Glomerular visceral epithelial cell (primary cell): Measurements from ENCODE around the gene OR56B4.
"Not testable (repeated sequence)": the region's sequence is repeated elsewhere in the genome, so short reads cannot be mapped to it uniquely, and the experiment has no call there.

Source experiments
- DNase-seq: peaks from one replicate; pipeline ENCODE4 v3.0.0-alpha.2; 2016; ENCODE audit errors: extremely low spot score

The OR56B4 gene, protein sequence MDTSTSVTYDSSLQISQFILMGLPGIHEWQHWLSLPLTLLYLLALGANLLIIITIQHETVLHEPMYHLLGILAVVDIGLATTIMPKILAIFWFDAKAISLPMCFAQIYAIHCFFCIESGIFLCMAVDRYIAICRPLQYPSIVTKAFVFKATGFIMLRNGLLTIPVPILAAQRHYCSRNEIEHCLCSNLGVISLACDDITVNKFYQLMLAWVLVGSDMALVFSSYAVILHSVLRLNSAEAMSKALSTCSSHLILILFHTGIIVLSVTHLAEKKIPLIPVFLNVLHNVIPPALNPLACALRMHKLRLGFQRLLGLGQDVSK

DNA sequence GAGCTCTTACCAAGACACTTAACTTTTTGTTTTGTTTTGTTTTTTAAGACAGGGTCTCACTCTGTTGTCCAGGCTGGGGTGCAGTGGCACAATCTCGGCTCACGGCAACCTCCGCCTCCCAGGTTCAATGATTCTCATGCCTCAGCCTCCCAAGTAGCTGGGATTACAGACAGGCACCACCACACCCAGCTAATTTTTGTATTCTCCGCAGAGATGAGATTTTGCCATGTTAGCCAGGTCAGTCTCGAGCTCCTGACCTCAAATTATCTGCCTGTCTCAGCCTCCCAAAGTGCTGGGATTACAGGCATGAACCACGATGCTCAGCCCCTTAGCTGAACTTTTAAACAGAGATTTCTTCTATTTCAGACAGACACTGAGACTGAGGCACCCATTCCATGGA is at the start of gene OR56B4:
Gene OR56B4, plus strand, starts transcription at position 301 of the 400 bp plus-strand sequence. Its CDS starts 95 bp downstream, at position 396.
- not testable (repeated sequence) for DNase-seq

DNA sequence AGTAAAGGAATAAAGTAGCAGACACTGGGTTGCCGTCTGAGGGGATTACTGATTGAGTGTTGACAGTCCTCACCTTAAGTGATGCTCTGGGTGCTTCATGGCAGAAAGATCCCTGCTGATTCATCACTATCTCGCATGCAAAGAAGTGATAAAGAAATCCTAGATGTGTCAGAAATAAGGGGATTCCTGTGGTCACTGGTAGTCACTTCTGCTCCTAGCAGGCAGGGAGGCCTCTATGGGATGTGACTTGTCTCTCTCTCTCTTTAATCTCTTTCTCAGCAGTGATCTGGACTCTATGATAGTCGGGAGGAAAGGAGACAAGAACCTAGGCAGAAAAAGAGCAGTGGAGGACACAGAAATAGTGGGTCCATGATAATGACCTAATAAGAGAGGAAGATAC is 46.0 kb upstream of the OR56B4 start:
- no peak for DNase-seq

DNA sequence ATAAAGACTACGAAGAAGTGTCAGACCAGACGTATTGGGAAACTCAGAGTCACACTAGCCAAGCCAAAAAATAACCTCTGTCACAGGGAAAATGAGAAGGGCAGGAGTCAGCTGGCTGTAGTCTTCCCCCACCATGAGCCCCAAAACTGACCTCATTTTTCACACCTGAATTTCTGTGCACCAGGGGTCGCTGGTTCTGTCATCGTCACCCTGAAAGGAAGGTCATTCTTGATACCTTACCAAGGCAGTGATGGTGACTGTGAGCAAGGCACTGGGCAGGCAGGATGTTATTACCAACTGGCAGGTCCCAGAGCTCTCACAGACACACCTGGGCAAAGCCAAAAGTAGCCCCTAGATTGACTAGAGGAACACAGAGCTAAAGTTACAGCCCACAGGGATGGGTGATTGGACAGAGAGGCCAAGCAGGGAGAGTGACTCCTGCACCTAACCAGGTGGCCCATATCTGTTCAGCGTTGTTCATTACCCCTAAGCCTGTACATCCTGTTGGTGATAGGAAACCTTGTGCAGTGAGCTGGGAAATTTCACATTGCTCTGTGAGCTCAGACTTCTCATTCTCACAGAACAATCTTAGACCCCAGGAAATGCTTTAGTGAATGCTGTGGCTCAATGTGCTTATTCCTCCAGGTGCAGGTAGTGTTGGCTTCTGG is 44.7 kb upstream of the OR56B4 start:
- no peak for DNase-seq

DNA sequence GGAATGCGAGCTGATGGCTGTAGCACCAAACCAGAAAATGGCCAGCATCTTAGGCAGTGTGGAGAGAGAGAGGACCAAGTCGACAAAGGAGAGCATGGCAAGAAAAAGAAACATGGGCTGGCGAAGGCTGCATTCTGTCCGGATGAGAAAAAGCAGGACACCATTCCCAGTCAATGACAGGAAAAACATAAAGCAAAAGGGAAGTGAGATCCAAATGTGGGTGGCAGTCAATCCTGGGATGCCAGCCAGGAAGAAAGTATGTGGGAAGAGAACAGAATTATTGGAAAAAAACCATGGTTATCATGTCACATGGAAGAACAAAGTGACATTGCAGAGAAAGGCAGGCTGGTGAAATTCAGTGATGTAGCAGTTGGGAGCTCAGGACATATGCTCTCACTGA is 40.0 kb upstream of the OR56B4 start:
- no peak for DNase-seq

DNA sequence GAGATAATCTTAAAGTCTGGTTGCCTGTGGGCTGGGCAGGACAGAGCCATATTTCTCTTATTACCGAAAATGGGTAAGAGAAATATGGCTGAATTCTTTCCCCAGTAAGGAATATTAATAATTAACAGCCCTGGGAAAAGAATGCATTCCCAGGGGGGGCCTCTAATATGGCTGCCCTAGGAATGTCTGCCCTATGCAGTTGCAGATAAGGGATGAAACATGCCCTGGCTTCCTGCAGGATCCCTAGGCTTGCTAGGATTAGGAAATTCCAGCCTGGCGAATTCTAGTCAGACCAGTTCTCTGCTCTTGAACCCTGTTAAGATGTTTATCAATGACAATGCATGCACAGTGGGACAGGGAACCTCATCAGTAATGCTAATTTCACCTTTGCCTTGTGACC is 31.0 kb upstream of the OR56B4 start:
- not testable (repeated sequence) for DNase-seq

DNA sequence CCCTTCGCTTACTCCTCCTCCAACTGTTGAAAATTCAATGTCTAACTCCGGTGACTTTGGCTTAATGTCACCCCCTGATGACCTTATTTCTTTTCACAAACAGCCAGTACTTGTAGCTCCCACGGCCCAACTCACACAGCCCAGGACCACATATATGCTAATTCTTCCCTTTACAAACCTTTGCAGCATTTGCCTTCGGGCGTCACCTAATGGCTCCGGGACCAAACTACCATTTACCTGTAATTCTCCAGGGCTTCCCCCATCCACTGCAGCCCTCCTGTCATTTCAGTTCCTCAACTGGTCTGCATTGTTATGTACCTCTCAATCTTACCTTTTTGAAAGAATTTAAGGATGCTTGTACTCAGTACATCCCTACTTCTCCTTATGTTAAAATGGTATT is 29.8 kb upstream of the OR56B4 start:
- no peak for DNase-seq

DNA sequence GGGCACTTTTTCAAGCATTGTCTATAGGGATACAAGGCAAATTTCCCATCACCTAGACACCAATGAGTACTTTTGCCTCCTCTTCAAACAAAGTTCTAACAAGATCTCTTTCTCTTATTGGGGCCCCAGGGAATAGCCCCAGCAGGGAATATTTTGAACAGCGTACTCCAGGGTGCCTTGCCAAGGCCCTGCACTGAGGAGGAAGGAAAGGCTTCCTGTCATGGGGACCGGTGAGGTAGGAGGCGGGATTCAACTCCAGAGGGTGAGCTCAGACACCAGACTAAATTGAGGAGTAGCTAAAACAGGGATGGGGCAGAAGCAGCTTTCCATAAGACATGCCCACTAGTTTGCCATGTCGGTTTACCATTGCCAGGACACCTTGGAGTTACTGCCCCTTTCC is 28.0 kb upstream of the OR56B4 start:
- no peak for DNase-seq

DNA sequence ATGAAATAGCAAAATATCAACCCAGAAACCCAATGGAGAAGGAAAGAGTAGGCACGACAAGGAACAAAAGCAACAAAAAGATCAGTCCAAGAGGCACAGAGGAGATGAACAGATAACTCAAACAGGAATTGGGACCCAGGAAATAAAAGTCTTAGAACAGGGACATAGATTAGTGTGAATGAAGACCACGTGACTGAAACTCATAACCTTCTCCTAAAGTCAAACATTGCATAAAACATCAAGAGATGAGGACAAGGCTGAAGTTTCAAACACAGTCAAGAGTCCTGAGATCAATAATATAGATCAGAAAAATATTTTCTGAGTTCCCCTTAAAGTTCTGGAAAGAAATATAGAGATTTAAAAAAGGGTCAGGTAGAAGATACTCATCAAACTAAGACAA is 24.4 kb upstream of the OR56B4 start:
- DNase-seq: no peak

DNA sequence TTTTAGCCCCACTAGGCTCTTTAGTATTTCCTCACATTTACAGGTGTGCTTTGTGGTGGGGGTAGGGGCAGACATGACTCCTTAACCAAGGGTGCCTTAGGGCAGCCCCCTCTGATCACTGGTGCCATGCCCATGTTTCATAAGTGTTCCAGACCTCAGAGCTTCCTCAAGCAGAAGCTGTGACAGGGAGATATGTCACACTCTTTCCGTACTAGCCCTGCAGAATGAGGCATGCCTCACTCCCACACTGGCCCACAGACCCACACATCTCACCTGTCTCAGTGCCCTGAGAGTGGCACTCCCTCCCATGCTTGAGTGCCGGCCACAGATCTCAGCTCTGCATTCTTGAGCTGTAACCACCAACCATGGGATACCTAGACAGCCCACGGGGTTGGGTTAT is 22.9 kb upstream of the OR56B4 start:
- no peak for DNase-seq

DNA sequence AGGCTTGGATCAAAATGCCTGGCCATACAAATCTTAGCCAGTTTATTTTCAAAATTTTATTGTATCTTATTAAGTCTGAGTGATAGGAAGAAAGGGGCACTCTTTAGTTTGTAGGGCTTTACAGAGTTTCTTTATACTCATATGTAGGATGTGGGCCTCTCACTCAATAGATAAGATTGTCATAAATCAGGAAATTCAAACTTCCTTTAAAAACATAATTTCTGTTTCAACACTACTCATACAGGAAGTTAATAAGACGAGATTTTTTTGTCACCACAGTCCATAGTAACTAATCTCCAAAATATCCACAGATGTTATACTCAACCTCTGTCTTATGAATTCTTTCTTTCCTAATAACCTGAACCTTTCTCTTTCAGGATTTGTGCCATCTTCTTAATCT is 13.3 kb upstream of the OR56B4 start:
- no peak for DNase-seq

DNA sequence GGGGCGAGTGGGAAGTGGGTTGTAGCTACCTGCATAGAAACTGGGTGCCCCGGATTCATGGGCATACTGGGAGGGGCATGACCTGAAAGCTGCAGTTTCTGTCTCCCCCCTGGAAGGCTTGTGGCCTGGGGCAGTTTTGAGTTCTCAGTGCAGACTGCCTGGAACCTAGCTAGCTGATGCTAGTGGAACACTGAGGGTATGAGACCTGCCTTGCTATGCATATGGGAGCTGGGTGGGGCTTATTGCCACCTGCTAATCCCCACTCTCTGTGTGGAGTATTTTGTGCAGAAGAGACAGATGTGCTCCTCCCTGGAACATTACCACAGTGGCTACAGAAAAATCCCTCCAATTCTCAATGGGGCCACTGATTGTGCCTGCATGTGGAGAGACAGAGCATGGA is 11.7 kb upstream of the OR56B4 start:
- no peak for DNase-seq

DNA sequence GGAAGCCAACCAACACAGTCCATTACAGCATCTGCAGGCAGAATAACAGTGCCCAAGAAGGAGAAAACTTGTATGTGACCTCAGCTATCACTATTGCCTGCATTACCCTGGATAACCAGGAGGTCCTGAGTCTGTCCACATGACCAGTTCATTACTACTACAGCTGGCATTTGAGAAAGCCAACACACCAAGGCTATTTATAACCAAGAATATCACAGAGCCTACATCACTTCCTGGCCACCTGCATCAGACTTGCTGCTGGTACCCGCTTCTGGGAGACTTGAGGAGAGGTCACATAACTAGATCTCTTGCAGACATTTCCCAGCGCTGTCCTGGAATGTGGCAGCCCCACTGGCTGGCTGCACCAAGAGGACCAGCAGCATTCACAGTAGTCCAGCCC is 11.1 kb upstream of the OR56B4 start:
- no peak for DNase-seq

DNA sequence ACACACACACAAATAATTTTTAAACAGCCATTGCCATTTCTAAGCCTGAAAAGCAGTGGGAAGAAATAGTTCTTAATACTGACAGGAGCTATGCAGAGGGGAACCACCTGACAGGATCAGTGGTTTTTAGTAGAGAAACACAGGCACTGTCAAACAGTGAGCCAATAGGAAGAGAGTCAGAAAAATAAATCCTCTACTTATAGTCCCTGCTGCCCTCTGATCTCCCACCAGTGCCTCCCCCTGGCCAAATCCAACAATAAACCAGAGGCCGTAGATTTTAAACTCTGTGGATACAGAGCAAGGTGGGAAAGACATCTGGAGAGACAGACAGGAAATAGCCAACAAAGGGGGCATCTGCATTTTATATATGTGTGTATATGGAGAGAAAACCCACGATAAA is 7.9 kb upstream of the OR56B4 start:
- no peak for DNase-seq

DNA sequence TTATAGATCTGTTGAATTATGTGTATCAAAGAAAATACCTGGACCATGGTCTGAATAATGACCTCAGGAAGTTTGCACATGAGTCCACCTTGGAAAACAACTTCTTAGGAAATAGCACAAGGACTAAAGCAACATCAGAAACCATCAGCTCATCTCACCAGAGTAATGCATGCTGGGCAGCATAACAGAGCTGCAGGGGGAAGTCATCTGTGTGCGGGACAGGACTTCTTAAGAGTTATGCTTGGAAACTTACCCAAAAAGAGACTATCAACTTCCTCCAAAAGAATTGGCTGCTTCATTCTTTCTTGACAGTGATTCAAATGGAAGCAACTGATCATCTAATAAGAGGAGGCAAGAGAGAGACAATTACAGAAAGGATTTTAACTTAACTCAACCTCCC is 2.5 kb downstream of the OR56B4 start:
- DNase-seq: no peak

DNA sequence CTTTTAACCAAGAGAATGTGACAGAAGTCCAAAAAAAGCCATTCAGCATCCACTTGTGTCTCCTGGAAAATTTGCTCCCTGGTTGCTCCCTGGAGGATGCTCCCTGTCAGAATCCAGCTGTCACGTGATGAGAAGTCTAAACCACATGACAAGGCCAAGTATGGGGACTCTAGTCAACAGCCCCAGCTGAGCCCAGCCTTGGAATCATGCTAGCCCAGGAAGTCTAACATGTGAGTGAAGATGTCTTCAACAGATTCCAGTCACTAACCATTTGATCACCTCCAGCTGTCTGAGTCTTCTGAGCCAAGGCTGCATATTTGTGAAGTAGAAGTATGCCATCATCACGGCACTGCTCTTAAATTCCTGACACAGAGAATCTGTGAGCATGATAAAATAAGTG is 4.2 kb downstream of the OR56B4 start:
- no peak for DNase-seq

DNA sequence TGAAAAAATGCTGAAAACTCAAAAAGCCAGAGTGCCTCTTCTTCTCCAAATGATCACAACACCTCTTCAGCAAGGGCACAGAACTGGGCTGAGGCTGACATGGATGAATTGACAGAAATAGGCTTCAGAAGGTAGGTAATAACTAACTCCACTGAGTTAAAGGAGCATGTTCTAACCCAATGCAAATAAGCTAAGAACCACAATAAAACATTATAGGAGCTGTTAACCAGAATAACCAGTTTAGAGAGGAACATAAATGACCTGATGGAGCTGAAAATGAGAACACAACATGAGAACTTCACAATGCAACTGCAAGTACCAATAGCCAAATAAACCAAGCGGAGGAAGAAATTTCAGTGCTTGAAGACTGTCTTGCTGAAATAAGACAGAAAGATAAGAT is 9.2 kb downstream of the OR56B4 start:
- DNase-seq: no peak

DNA sequence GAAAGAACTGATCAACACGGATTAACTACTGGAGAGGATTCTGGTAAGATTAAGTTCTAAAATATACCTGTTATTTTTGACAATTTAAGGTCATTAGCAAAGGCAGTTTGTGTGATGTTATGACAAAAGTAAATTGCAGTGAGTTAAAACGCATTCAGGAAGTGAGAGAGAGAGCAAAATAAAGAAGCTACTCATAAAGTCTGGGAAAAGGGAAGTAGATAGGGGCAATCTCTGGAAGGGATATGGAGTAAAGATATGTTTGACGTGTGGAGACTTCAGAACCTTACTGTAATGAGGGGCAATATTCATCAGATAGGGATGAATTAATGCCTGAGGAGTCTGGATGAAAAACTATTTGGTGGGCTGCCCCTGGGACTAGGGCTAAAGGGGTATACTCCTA is 16.8 kb downstream of the OR56B4 start:
- no peak for DNase-seq

DNA sequence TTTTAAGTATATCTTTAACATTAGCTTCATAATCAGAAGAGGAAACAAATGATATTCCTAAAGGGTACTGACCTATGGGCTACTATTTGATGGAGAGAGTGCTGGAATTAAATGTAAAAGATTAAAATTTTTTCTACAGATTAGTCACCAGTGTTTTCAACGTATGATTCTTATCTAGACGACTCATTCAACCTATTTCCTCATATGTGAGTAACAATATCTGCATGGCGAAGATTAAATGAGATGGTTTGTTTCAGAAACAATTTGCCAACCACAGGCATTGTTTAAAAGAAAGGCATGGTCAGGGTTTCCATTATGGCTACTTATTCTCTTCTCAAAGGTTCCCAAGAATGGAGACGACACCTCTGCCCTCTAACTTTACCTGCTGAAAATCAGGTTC is 20.4 kb downstream of the OR56B4 start:
- DNase-seq: no peak

DNA sequence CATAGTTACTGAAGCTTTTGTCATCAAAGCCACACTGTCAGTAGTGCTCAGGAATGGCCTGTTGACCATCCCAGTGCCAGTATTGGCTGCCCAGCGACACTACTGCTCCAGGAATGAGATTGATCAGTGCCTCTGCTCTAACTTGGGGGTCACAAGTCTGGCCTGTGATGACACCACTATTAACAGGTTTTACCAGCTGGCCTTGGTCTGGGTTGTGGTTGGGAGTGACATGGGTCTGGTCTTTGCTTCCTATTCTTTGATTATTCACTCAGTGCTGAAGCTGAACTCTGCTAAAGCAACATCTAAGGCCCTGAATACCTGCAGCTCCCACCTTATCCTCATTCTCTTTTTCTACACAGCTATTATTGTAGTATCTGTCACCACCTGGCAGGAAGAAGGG is 21.5 kb downstream of the OR56B4 start:
- no peak for DNase-seq

DNA sequence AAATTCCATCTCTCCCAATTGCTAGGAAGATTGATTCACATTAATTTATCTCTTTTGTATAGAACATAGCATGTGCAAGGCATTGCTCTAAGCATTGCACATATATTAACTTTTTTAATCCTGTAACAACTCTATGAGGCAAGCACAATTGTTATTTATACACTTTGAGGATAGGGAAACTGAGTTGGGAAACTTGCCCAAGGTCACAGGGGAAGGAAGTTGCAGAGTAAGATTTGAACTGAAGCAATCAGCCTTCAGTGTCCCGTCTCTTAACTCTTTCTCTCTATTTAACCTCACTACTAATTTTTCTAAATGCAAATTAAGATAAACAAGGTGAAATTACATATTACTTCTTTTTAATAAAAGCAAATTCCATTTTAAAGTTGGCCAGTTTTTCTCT is 22.2 kb downstream of the OR56B4 start:
- no peak for DNase-seq

DNA sequence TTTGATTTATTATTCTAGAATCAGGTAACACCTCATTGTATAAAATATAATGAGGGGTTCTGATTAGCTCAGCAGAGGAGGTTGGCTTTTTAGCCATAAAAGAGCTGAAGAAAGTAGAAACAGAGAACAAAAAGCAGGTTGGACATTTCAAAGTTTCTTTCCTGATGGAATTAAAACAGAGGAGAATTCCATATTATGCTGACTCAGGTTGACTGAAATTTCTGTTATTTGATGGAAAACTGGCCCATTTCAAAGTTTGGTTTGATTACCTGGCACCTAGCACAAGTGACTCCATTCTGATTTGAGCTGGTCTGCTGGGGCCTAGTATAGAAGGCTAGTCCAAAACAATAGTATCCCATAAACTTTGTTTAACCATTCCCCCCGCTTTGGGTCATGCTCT is 24.9 kb downstream of the OR56B4 start:
- DNase-seq: no peak

DNA sequence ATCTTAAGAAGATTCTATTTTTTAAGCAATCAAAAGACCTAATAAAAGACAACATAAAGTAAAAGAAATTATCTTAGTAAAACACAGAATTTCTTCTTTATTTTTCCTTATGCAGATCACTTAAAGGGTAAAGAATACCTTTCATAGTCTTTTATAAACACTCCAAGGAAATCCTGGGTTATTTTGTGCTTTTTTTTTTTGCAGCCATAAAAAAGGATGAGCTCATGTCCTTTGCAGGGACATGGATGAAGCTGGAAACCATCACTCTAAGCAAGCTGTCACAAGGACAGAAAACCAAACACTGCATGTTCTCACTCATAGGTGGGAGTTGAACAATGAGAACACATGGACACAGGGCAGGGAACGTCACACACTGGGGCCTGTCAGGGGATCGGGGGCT is 28.5 kb downstream of the OR56B4 start:
- not testable (repeated sequence) for DNase-seq

DNA sequence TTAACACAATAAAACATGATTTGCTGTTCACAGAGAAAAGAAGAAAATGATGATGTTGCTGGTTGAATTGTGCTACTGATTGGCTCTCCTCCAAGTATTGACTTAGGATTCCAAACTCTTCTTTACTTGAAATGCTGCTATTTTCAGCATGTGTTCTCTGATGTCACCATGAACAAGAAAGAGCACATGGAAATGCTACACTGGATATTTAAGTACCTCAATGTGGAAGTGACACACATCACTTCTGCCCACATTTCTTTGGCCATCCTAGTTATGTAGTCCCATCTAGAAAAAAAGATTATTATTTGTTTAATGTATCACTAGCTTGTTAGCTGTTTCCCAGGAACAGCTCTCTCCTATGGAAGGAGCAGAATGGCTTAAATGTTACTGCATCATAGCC is 35.5 kb downstream of the OR56B4 start:
- DNase-seq: no peak

DNA sequence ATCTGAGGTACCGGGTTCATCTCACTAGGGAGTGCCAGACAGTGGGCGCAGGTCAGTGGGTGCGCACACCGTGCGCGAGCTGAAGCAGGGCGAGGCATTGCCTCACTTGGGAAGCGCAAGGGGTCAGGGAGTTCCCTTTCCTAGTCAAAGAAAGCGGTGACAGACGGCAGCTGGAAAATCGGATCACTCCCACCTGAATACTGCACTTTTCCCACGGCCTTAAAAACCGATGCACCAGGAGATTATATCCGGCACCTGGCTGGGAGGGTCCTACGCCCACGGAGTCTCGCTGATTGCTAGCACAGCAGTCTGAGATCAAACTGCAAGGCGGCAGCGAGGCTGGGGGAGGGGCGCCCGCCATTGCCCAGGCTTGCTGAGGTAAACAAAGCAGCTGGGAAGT is 36.3 kb downstream of the OR56B4 start:
- DNase-seq: not testable (repeated sequence)
